ENCODE measurements around the gene IL11RA.
A peak's percentile ranks its signal among the peaks of the same experiment; 100 is the strongest.

The IL11RA gene

DNA sequence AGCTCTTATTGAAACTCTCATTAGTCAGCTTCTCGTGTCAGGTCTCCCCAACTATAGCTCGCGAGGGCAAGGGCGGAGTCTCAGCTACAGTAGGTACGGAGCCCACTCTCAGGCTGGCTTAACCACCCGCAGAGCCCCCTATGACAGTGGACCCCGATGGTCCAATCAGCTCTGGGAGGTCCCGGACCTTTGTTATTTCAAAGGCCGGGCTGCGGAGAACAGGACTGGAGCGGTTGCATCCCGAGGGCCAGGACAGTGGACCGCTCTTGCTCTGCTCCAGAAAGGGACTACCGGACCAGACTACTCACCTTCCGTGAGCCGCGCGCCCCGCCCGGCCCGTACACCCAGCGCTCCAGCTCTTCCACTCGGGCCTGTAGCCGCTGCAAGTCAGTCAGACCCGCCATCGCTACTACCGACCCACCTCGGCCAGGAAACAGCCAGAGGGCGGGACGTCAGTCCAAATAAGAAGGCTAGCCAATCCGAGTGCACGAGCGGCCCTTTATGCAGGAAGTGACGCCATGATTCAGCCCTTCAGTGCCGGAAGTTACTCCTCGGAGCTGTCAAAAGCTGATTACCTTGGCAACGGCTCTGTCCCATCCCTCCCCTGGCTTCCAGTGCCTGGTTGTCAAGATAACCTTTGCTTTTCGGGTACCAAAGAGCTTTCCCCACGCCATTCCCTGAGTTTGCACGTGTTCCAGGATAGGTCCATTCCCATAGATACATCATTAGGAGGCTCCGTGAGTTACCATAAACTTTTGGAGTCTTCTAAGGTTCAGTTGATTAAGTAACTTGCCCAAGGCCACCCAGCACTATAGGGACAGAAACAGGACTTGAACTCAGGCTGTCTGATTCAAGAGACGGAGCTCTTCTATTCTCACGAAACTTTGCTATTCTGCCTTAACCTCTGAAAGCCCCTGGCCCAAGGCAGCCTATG is 31.7 kb upstream of the IL11RA start, which contains the start of gene DCTN3:
TSS of gene DCTN3 (minus strand) at position 435 of the 934 bp plus-strand sequence. CDS start at position 404, 31 bp downstream.
- ChIA-PET POLR2A (interaction anchor here (0.8 to 2.0 kb wide), 5 partner anchors 9 to 74 kb away, joined by 3 to 19 read pairs (median 3); partner anchors contain the start of genes ARID3C, GALT and SIGMAR1), CTCF (interaction anchor here (0.6 to 1.5 kb wide), 3 partner anchors 14 to 573 kb away, joined by 4 to 5 read pairs (median 5); no protein-coding TSS in a partner anchor)
- peak; percentile 97 for DNase-seq (ENCODE audit: extremely low spot score)
- TF ChIP-seq L3MBTL2 (conservative IDR thresholded peaks at IDR 0.05): no peak
- TF ChIP-seq ELF4 (IDR thresholded peaks at IDR 0.05): peak; percentile 28; the same call in 1 of the 2 replicates
- no peak for TF ChIP-seq SP1 (IDR thresholded peaks at IDR 0.05)
- no peak for TF ChIP-seq BHLHE40 (IDR thresholded peaks at IDR 0.05; ENCODE audit: borderline replicate concordance)
- TF ChIP-seq, protein P1, sequence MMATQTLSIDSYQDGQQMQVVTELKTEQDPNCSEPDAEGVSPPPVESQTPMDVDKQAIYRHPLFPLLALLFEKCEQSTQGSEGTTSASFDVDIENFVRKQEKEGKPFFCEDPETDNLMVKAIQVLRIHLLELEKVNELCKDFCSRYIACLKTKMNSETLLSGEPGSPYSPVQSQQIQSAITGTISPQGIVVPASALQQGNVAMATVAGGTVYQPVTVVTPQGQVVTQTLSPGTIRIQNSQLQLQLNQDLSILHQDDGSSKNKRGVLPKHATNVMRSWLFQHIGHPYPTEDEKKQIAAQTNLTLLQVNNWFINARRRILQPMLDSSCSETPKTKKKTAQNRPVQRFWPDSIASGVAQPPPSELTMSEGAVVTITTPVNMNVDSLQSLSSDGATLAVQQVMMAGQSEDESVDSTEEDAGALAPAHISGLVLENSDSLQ (IDR thresholded peaks at IDR 0.05): peak; percentile 96
- no peak for TF ChIP-seq FOXK2 (IDR thresholded peaks at IDR 0.05)
- no peak for TF ChIP-seq ARNT (IDR thresholded peaks at IDR 0.05)
- TF ChIP-seq ZNF384 (IDR thresholded peaks at IDR 0.05): no peak
- TF ChIP-seq NFRKB (IDR thresholded peaks at IDR 0.05): no peak

- ChIA-PET POLR2A (no interaction called here), CTCF (no interaction called here)
- TF ChIP-seq, protein P1 (IDR thresholded peaks at IDR 0.05): no peak
- TF ChIP-seq BHLHE40 (IDR thresholded peaks at IDR 0.05; ENCODE audit: borderline replicate concordance) (no peak), SP1 (IDR thresholded peaks at IDR 0.05) (no peak), FOXA1 (IDR thresholded peaks at IDR 0.05) (no peak), CTBP1 (IDR thresholded peaks at IDR 0.05; ENCODE audit: borderline replicate concordance) (no peak), SUZ12 (IDR thresholded peaks at IDR 0.05) (no peak), FOXK2 (IDR thresholded peaks at IDR 0.05) (no peak), HDGF (IDR thresholded peaks at IDR 0.05; ENCODE audit: borderline replicate concordance) (no peak), ELF4 (IDR thresholded peaks at IDR 0.05) (no peak), TARDBP (IDR thresholded peaks at IDR 0.05) (no peak), ARNT (IDR thresholded peaks at IDR 0.05) (no peak), NFRKB (IDR thresholded peaks at IDR 0.05) (no peak), LEF1 (IDR thresholded peaks at IDR 0.05; ENCODE audit: borderline replicate concordance) (no peak), ZNF384 (IDR thresholded peaks at IDR 0.05) (no peak), FOXM1 (IDR thresholded peaks at IDR 0.05; ENCODE audit: borderline replicate concordance) (no peak)
- DNase-seq (ENCODE audit: extremely low spot score): no peak
These were observed 28.4 kb upstream of the IL11RA start for GRCh38 chr9:34623374-34624235.

DNA sequence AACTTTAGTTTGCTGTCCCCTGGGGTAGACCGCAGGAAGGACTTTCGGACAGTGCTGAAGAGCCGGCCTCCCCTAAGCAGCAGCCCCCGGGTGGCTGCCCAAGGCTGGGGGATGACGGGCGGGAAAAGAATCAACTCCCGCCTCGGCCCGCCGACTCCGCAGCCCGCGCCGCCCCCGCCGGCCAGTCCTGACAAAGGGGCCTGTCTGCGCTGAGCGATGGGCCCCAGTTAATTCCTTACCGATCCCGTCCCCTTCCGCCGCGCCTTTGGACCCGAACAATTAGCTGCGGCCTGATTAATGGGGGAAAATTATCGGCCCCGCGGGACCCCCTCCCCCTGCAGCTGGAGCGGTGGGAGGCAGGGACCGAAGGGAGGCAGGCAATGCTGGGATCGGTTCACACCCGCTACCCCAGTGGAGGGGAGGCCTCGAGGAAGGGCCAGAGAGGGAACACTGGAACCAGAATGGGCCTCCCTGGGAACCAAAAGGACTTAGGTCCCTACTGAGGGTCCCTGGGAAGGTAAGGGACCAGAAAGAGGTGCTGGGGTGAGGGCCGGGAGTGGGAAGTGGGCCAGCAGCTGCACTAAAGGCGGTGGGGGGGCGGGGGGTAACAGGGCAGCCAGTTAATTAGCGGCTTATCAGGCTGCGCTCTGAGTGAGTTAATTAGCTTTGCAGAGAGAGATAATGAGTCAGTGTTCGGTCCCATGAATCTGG is 27.4 kb upstream of the IL11RA start:
- ChIA-PET POLR2A (no interaction called here), CTCF (no interaction called here)
- DNase-seq (ENCODE audit: extremely low spot score): no peak
- no peak for TF ChIP-seq FOXA1 (IDR thresholded peaks at IDR 0.05)
- no peak for TF ChIP-seq SUZ12 (IDR thresholded peaks at IDR 0.05)
- TF ChIP-seq FOXK2 (IDR thresholded peaks at IDR 0.05): no peak
- no peak for TF ChIP-seq SP1 (IDR thresholded peaks at IDR 0.05)

GRCh38 chr9:34625186-34625486 is 26.8 kb upstream of the IL11RA start:
- TF ChIP-seq HDGF (IDR thresholded peaks at IDR 0.05; ENCODE audit: borderline replicate concordance): no peak
- no peak for TF ChIP-seq FOXM1 (IDR thresholded peaks at IDR 0.05; ENCODE audit: borderline replicate concordance)
- TF ChIP-seq FOXK2 (IDR thresholded peaks at IDR 0.05): no peak
- TF ChIP-seq LEF1 (IDR thresholded peaks at IDR 0.05; ENCODE audit: borderline replicate concordance): no peak
- no peak for DNase-seq (ENCODE audit: extremely low spot score)
- POLR2A ChIA-PET: no interaction called here
- CTCF ChIA-PET: no interaction called here

- TF ChIP-seq ZNF384 (IDR thresholded peaks at IDR 0.05): no peak
- ChIA-PET CTCF (no interaction called here), POLR2A (interaction anchor here (1.1 kb wide), 1 partner anchor 7 kb away, joined by 3 read pairs; the partner anchor contains the start of gene DCTN3)
- DNase-seq (ENCODE audit: extremely low spot score): no peak
These were observed 24.0 kb upstream of the IL11RA start for GRCh38 chr9:34627716-34628655.
